MM.1S (cell line): ENCODE measurements around the gene RPL29.

Source experiments
- DNase-seq: peaks from one replicate; pipeline ENCODE4 v3.0.0-alpha.2; 2015
- H2AFZ ChIP-seq: fragments of 300-600 bp; sonication (generic); 2 replicates; pipeline ENCODE4 v1.6.0; 2016; ENCODE audit warnings: antibody characterized with exemption, low read length
- H3F3A ChIP-seq: fragments of 300-600 bp; sonication (generic); 2 replicates; pipeline ENCODE4 v1.6.1; 2016; ENCODE audit warnings: mild to moderate bottlenecking, antibody characterized with exemption, low read length, moderate library complexity, mixed read lengths; ENCODE audit not compliant: insufficient read depth
- H3K27ac ChIP-seq: fragments of 300-600 bp; sonication (generic); 2 replicates; pipeline ENCODE4 v1.5.1; 2016; ENCODE audit warnings: mild to moderate bottlenecking, low read length
- H3K27me3 ChIP-seq: fragments of 300-600 bp; sonication (generic); replicated peaks from 2 replicates; pipeline ENCODE4 v1.6.0; 2016; ENCODE audit warnings: low read length; ENCODE audit not compliant: insufficient read depth
- H3K36me3 ChIP-seq: fragments of 300-600 bp; sonication (generic); replicated peaks from 2 replicates; pipeline ENCODE4 v1.6.1; 2016; ENCODE audit warnings: mild to moderate bottlenecking, low read length, mixed read lengths; ENCODE audit not compliant: insufficient read depth
- H3K4me1 ChIP-seq: fragments of 300-600 bp; sonication (generic); 2 replicates; pipeline ENCODE4 v1.6.1; 2016; ENCODE audit warnings: low read length, mixed read lengths
- H3K4me2 ChIP-seq: fragments of 300-600 bp; sonication (generic); 2 replicates; pipeline ENCODE4 v1.6.0; 2016; ENCODE audit warnings: low read depth, low read length
- H3K4me3 ChIP-seq: fragments of 300-600 bp; sonication (generic); 2 replicates; pipeline ENCODE4 v1.5.1; 2016; ENCODE audit warnings: low read length, mixed read lengths
- H3K79me2 ChIP-seq: fragments of 300-600 bp; sonication (generic); 2 replicates; pipeline ENCODE4 v1.6.1; 2016; ENCODE audit warnings: mixed run types, low read length, mixed read lengths
- H3K9ac ChIP-seq: fragments of 300-600 bp; sonication (generic); 2 replicates; pipeline ENCODE4 v1.6.1; 2016; ENCODE audit warnings: low read length, mixed read lengths
- H3K9me2 ChIP-seq: fragments of 300-600 bp; sonication (generic); replicated peaks from 2 replicates; pipeline ENCODE4 v1.6.1; 2016; ENCODE audit warnings: mild to moderate bottlenecking, low read length, mixed read lengths; ENCODE audit not compliant: insufficient read depth
- H3K9me3 ChIP-seq: fragments of 300-600 bp; sonication (generic); replicated peaks from 2 replicates; pipeline ENCODE4 v1.6.1; 2016; ENCODE audit warnings: mild to moderate bottlenecking, low read length, mixed read lengths; ENCODE audit not compliant: insufficient read depth
- H4K20me1 ChIP-seq: fragments of 300-600 bp; sonication (generic); 2 replicates; pipeline ENCODE4 v1.6.1; 2016; ENCODE audit warnings: mild to moderate bottlenecking, low read length, moderate library complexity, mixed read lengths; ENCODE audit not compliant: insufficient read depth
- EZH2 ChIP-seq: fragments of 300-600 bp; sonication (generic); optimal IDR thresholded peaks from 2 replicates; pipeline ENCODE3; 2017; ENCODE audit warnings: low read depth, mild to moderate bottlenecking, antibody characterized with exemption, low read length, mixed read lengths
- EZH2phosphoT487 ChIP-seq: fragments of 300-600 bp; sonication (generic); IDR thresholded peaks from 2 replicates; pipeline ENCODE4 v1.6.1; 2018; ENCODE audit warnings: antibody characterized with exemption, low read length
- TF ChIP-seq, protein P1 (sequence below): fragments of 300-600 bp; sonication (generic); IDR thresholded peaks from 2 replicates; pipeline ENCODE4 v1.5.1; 2016; ENCODE audit warnings: antibody characterized with exemption, low read length, mixed read lengths

Gene RPL29

DNA sequence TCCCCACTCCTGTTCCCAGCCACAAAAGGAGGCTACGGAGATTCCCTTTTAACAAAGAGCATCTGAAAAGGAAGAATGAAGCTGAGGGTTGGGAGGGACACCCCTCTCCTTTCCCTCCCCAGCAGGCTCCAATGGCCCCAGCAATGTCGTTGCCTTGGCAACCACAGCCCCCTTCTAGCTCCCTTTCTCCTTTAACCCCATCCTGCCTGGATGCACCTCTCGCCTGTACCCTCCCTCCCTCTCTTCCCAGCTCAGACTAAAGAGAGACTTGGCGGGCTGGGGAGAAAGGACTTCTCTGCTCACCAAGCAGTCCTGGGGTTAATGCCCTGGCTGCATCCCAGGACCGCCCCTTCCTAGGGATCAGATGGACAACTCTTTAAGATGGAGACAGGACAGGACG, 7.1 kb upstream of the RPL29 start:
- Histone ChIP-seq H4K20me1 (no peaks in the 10 kb centered on the region), H3K27me3 (peaks cover 11% of the 10 kb centered on the region; the same call in 1 of the 2 replicates), H3F3A (no peaks in the 10 kb centered on the region), H3K9me3 (no peaks in the 10 kb centered on the region), H2AFZ (no peak overlapping the region), H3K36me3 (no peaks in the 10 kb centered on the region), H3K4me2 (no peak overlapping the region), H3K79me2 (no peaks in the 10 kb centered on the region), H3K9ac (no peak overlapping the region), H3K4me1 (no peaks in the 10 kb centered on the region), H3K4me3 (no peak overlapping the region), H3K9me2 (no peaks in the 10 kb centered on the region), H3K27ac (no peak overlapping the region)
- no peak for TF ChIP-seq EZH2phosphoT487
- TF ChIP-seq, protein P1, sequence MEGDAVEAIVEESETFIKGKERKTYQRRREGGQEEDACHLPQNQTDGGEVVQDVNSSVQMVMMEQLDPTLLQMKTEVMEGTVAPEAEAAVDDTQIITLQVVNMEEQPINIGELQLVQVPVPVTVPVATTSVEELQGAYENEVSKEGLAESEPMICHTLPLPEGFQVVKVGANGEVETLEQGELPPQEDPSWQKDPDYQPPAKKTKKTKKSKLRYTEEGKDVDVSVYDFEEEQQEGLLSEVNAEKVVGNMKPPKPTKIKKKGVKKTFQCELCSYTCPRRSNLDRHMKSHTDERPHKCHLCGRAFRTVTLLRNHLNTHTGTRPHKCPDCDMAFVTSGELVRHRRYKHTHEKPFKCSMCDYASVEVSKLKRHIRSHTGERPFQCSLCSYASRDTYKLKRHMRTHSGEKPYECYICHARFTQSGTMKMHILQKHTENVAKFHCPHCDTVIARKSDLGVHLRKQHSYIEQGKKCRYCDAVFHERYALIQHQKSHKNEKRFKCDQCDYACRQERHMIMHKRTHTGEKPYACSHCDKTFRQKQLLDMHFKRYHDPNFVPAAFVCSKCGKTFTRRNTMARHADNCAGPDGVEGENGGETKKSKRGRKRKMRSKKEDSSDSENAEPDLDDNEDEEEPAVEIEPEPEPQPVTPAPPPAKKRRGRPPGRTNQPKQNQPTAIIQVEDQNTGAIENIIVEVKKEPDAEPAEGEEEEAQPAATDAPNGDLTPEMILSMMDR, result no peak
- TF ChIP-seq EZH2, result no peak
- DNase-seq, result no peak

DNA sequence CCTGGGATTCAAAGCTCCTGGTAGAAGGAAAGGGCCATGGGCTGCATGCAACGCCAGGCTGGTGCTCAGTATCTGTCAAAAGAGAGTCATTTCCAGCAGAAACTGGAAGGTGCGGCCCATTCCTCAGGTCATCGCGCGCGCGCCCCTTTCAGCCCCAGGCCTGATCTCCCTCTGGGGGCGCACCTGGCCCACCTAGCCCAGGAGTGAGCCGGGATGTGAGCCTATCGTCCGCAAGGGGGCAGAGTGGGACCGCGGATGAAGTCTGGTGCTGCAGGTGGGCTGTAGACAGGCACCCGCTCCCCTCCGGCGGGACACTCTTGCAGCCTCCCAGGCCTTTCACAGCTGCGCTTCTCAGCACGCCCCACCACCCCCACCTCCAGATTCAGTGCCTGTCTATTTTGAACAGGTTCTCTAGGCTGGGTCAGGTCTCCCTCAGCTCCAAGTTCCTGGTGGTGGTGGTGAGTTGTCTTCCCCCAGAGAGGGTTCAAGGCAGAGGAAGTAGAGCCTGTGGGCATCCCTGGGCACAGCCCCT, 5.8 kb upstream of the RPL29 start:
- Histone ChIP-seq H3K9me3 (no peaks in the 10 kb centered on the region), H2AFZ (peak overlapping the region; percentile 40), H3K79me2 (no peaks in the 10 kb centered on the region), H3K4me1 (no peaks in the 10 kb centered on the region), H3K4me3 (no peak overlapping the region; the same call in 1 of the 2 replicates), H3F3A (no peaks in the 10 kb centered on the region), H3K36me3 (no peaks in the 10 kb centered on the region), H3K27ac (no peak overlapping the region), H3K4me2 (peak overlapping the region; percentile 59), H3K9me2 (no peaks in the 10 kb centered on the region), H3K9ac (no peak overlapping the region), H3K27me3 (peaks cover 12% of the 10 kb centered on the region; the same call in 1 of the 2 replicates), H4K20me1 (no peaks in the 10 kb centered on the region)
- peak; percentile 78 for DNase-seq
- TF ChIP-seq EZH2phosphoT487, result no peak
- TF ChIP-seq, protein P1, result peak; percentile 99

DNA sequence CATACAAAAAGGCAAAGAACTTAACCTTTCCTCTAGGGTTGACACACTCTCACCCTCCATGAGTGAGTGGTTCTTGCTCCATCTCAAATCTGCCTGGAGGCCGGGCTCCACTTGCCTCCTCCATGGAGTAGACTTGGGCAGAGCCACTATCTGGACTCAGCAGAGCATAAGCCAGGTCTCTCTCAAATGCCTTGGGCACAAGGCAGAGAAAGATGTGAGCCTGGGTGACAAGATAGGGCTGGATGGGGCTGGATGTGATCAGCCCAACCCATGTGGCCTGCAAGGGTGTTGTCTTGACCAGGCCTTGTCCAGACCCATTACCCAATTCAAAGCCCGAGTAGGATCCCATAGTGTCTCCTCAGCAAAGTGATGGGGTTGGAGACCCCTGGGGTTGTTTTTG, 4.2 kb upstream of the RPL29 start:
- H3K36me3 ChIP-seq, result 0 out of 2 replicates have a peak, but pooled peaks cover under 1% of the 10 kb centered on the region
- no peak overlapping the region for H3K4me2 ChIP-seq
- no peak overlapping the region for H3K4me3 ChIP-seq

More for the DNA sequence above, 4.2 kb upstream of the RPL29 start:
- peaks cover 9% of the 10 kb centered on the region for H3K79me2 ChIP-seq
- no peak for TF ChIP-seq EZH2
- TF ChIP-seq, protein P1, result no peak
- TF ChIP-seq EZH2phosphoT487, result no peak
- peaks cover 6% of the 10 kb centered on the region for H3F3A ChIP-seq
- no peaks in the 10 kb centered on the region for H3K9me3 ChIP-seq
- no peaks in the 10 kb centered on the region for H3K9me2 ChIP-seq
- H3K27ac ChIP-seq, result no peak overlapping the region
- peaks cover 12% of the 10 kb centered on the region; the same call in 1 of the 2 replicates for H3K27me3 ChIP-seq
- no peak for DNase-seq
- no peak overlapping the region for H3K9ac ChIP-seq
- H2AFZ ChIP-seq, result no peak overlapping the region
- no peaks in the 10 kb centered on the region for H4K20me1 ChIP-seq
- 0 out of 2 replicates have a peak, but pooled peaks cover under 1% of the 10 kb centered on the region for H3K4me1 ChIP-seq
